ENCODE measurements around the gene RNASEL. TPM values are rescaled to one million over a fixed set of nuclear protein-coding genes. Genes with fewer than 3 reads are reported as not detected.

The RNASEL gene
- total RNA-seq, 1 donor from 2014 or later: 3.6 TPM

GRCh38 chr1:182603646-182604174 lies 14.7 kb upstream of the RNASEL start:
- DNase-seq (ENCODE audit: low spot score): no peak
- Mint-ChIP-seq H3K4me3 (ENCODE audit: low read depth) (no peak overlapping the region), H3K36me3 (ENCODE audit: low read depth) (peaks cover under 1% of the 10 kb centered on the region), H3K4me1 (ENCODE audit: low read depth) (peaks cover 37% of the 10 kb centered on the region), H3K9me3 (no peaks in the 10 kb centered on the region), H3K27ac (peak overlapping the region; percentile 89), H3K27me3 (ENCODE audit: low read depth) (peaks cover 5% of the 10 kb centered on the region)
- intact Hi-C loops (cut with micrococcal nuclease): loop anchor here (1.0 to 2.0 kb wide), 5 partner anchors 13 to 235 kb away; partner anchors contain the start of gene DHX9

DNA sequence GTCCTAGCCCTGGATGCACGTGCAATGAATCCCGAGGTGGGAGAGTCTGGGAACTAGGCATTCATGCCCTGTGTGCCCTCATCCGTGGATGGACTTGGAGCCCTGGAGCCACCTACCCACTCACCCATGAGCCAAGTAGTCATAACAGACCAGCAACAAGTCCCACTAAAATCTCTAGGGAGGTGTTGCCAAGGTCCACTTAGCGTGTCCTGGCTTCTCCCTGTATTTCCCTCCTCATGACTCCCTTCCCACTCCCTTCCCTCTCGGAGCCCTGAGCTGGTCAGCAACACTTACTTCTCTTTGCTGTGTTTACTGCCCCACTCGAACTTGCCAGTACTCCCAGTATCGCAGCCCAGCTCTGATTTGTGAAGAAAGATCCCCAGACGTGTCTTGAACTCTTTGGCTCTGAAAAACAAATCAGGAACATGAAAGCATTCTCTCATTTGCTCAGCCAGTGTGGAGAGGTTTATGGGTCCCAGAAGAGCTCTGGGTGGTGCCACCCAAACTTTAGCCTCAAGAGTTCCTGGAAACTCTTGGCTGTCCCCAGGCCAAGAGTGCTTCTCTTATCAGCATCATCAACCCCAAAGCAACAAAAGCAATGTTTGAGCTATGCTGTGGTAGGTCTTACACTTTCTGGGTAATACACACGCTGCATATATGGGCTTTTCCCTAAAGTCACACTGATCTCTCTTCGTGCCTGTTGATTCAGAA lies 14.0 kb upstream of the RNASEL start:
- Mint-ChIP-seq H3K9me3 (no peaks in the 10 kb centered on the region), H3K4me1 (ENCODE audit: low read depth) (peaks cover 32% of the 10 kb centered on the region), H3K36me3 (ENCODE audit: low read depth) (peaks cover 6% of the 10 kb centered on the region), H3K4me3 (ENCODE audit: low read depth) (no peak overlapping the region), H3K27ac (peak overlapping the region; percentile 89), H3K27me3 (ENCODE audit: low read depth) (peaks cover 1% of the 10 kb centered on the region)
- DNase-seq (ENCODE audit: low spot score): peak; percentile 34
- intact Hi-C loops (cut with micrococcal nuclease): loop anchor here (1.0 to 2.0 kb wide), 5 partner anchors 13 to 236 kb away; partner anchors contain the start of gene DHX9

- H3K4me1 Mint-ChIP-seq (ENCODE audit: low read depth): peaks cover 24% of the 10 kb centered on the region
- H3K36me3 Mint-ChIP-seq (ENCODE audit: low read depth): peaks cover 6% of the 10 kb centered on the region
- H3K27me3 Mint-ChIP-seq (ENCODE audit: low read depth): no peaks in the 10 kb centered on the region
- no peak overlapping the region for H3K27ac Mint-ChIP-seq
- H3K4me3 Mint-ChIP-seq (ENCODE audit: low read depth): no peak overlapping the region
- intact Hi-C loops (cut with micrococcal nuclease): loop anchor here (1.0 to 2.0 kb wide), 3 partner anchors 13 to 237 kb away; partner anchors contain the start of genes DHX9 and RNASEL
- DNase-seq (ENCODE audit: low spot score): no peak
- H3K9me3 Mint-ChIP-seq: no peaks in the 10 kb centered on the region
These were observed 12.9 kb upstream of the RNASEL start for GRCh38 chr1:182601913-182602312.

DNA sequence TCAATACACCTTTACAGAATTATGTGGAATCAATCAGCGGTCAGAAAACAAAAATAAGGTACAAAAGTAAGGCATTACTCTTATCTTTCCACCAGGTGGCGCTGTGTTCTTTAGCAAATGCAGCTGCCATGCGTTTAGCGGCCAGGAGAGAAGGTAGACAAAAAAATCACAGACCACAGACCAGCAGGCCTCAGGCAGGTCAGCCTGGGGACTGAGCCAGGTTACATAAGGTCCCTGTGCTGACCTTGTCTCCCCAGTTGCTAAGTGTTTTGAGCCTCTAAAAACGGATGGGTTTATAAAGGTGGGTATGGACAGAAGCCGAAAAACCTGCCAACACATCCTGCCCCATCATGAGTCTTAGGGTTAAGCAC lies 12.3 kb upstream of the RNASEL start:
- peak; percentile 48 for DNase-seq (ENCODE audit: low spot score)

DNA sequence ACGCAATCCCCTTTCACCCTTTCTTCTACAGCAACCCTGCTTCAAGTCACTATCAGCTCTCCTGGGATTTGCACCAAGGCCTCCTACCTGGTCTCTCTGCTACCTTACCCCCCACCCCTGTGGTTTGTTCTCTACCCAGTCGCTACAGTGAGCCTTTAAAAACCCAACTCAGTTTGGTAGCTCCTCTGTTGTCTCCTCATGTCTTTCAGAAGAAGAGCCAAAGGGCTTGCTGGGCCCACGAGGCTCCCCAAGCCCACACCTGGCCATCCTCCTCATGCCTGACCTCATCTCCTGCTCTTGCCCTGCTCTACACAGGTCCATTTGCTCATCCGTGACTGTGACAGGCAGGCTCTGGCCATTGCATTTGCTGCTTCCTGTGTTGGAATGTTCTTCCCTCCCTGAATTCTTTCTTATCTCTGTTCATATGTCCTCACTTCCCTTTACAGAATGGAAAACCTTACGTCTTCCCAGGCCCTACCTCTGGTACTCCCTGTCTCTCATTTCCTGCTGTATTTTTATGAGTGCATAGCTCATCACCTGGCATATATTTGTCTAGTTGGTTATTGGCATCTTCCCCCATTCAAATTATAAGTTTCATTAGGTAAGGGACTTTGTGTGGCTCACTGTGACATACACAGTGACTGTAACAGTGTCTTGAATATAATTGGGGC lies 11.8 kb upstream of the RNASEL start:
- H3K4me3 Mint-ChIP-seq (ENCODE audit: low read depth): no peak overlapping the region
- no peaks in the 10 kb centered on the region for H3K9me3 Mint-ChIP-seq
- peaks cover 18% of the 10 kb centered on the region for H3K4me1 Mint-ChIP-seq (ENCODE audit: low read depth)
- no peak overlapping the region for H3K27ac Mint-ChIP-seq
- intact Hi-C loops (cut with micrococcal nuclease): loop anchor here (1.0 kb wide), 2 partner anchors 12 to 181 kb away; partner anchors contain the start of gene RNASEL
- peaks cover 6% of the 10 kb centered on the region for H3K36me3 Mint-ChIP-seq (ENCODE audit: low read depth)
- no peaks in the 10 kb centered on the region for H3K27me3 Mint-ChIP-seq (ENCODE audit: low read depth)
- no peak for DNase-seq (ENCODE audit: low spot score)

More for the DNA sequence above, 12.3 kb upstream of the RNASEL start:
- intact Hi-C loops (cut with micrococcal nuclease): loop anchor here (1.0 kb wide), 2 partner anchors 12 to 181 kb away; partner anchors contain the start of gene RNASEL
- Mint-ChIP-seq H3K4me1 (ENCODE audit: low read depth) (peaks cover 18% of the 10 kb centered on the region), H3K27ac (no peak overlapping the region), H3K27me3 (ENCODE audit: low read depth) (no peaks in the 10 kb centered on the region), H3K36me3 (ENCODE audit: low read depth) (peaks cover 6% of the 10 kb centered on the region), H3K4me3 (ENCODE audit: low read depth) (no peak overlapping the region), H3K9me3 (no peaks in the 10 kb centered on the region)

DNA sequence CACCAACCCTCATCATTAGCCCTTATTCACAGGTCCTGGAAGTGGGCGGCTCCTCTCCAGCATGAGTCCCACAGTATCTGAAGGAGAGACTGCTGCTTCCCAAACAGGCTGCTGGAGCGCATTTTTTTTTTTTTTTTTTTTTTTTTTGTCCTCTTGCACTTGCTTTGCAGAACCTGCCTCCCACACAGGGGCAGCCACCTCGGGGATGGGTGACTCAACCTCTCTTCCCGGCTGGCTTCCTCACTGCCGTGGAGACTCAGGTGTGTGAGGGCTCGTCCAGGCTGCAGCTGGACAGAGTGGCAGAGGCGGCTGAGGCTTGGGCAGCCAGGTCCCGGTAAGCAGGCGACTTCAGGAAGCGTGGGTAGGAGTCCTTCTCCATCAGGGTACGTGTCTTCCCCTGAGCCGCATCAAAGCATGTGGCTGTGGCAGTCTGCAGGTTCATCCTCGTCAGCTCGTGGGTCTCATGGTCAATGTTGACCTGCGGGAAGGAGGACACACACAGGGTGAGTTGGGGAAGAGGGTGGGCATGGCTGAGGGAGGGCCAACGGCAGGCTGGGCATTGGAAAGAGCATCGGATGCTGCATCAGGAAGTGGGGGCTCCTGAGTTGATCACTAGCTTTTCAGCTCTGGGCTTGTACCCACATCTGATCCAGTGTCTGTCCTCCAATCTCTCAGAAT lies 11.1 kb upstream of the RNASEL start:
- H3K4me3 Mint-ChIP-seq (ENCODE audit: low read depth): no peak overlapping the region
- no peaks in the 10 kb centered on the region for H3K9me3 Mint-ChIP-seq
- no peak overlapping the region for H3K27ac Mint-ChIP-seq
- DNase-seq (ENCODE audit: low spot score): no peak
- H3K36me3 Mint-ChIP-seq (ENCODE audit: low read depth): peaks cover 6% of the 10 kb centered on the region
- H3K4me1 Mint-ChIP-seq (ENCODE audit: low read depth): peaks cover 16% of the 10 kb centered on the region
- H3K27me3 Mint-ChIP-seq (ENCODE audit: low read depth): no peaks in the 10 kb centered on the region
- intact Hi-C loops (cut with micrococcal nuclease): no loop called here

- H3K4me1 Mint-ChIP-seq (ENCODE audit: low read depth): peaks cover 9% of the 10 kb centered on the region
- no peaks in the 10 kb centered on the region for H3K9me3 Mint-ChIP-seq
- no peak for DNase-seq (ENCODE audit: low spot score)
- peaks cover 6% of the 10 kb centered on the region for H3K36me3 Mint-ChIP-seq (ENCODE audit: low read depth)
- intact Hi-C loops (cut with micrococcal nuclease): loop anchor here (5.0 kb wide), 2 partner anchors 152 to 512 kb away; no protein-coding TSS in a partner anchor
- no peak overlapping the region for H3K4me3 Mint-ChIP-seq (ENCODE audit: low read depth)
- H3K27ac Mint-ChIP-seq: no peak overlapping the region
- H3K27me3 Mint-ChIP-seq (ENCODE audit: low read depth): no peaks in the 10 kb centered on the region
These were observed 10.3 kb upstream of the RNASEL start for GRCh38 chr1:182599339-182599738.

DNA sequence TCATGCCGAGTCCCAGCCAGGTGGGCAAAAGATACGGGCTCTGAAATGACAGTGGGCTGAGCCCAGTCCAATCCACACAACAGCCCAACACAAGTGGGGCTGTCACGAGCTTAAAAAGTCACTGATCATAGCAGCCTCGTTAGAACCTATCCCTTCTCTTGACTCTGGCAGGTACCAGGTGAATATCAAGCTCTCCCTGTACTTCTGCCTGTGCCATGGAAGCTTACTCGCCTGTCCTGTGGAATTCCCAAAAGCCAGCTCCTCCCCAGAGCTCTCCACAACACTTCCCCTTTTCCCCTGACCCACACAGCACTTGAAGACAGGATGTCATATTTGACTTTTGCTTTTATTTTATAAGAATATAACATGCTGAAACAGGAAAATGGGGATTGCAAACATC lies 9.2 kb upstream of the RNASEL start:
- Mint-ChIP-seq H3K27me3 (ENCODE audit: low read depth) (peaks cover 7% of the 10 kb centered on the region), H3K36me3 (ENCODE audit: low read depth) (peaks cover 6% of the 10 kb centered on the region), H3K9me3 (no peaks in the 10 kb centered on the region), H3K4me1 (ENCODE audit: low read depth) (peaks cover 8% of the 10 kb centered on the region), H3K27ac (no peak overlapping the region), H3K4me3 (ENCODE audit: low read depth) (no peak overlapping the region)
- intact Hi-C loops (cut with micrococcal nuclease): loop anchor here (5.0 kb wide), 2 partner anchors 151 to 511 kb away; no protein-coding TSS in a partner anchor
- no peak for DNase-seq (ENCODE audit: low spot score)

DNA sequence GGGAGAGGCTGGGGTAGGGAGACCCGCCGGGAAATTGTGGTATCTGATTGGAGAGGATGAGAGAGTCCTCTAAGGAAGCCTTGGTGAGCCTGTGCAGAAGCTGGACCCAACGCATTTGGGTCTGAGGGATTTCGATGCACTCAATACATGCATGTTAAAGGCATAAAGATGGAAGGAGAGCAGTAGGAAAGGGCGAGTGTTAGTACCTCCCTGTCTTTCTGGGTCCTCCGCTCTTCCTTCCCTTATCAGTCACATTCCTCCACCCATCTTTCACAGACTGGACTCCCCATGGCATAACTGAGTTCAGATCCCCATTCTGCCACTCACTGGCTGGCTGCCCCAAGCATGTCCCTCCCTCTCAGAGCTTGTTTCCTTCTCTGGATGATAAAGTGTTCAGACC lies 7.9 kb upstream of the RNASEL start:
- Mint-ChIP-seq H3K27ac (no peak overlapping the region), H3K4me1 (ENCODE audit: low read depth) (peaks cover 8% of the 10 kb centered on the region), H3K27me3 (ENCODE audit: low read depth) (peaks cover 9% of the 10 kb centered on the region), H3K36me3 (ENCODE audit: low read depth) (peaks cover 6% of the 10 kb centered on the region), H3K4me3 (ENCODE audit: low read depth) (no peak overlapping the region), H3K9me3 (no peaks in the 10 kb centered on the region)
- DNase-seq (ENCODE audit: low spot score): no peak
- intact Hi-C loops (cut with micrococcal nuclease): loop anchor here (5.0 kb wide), 2 partner anchors 150 to 510 kb away; no protein-coding TSS in a partner anchor

DNA sequence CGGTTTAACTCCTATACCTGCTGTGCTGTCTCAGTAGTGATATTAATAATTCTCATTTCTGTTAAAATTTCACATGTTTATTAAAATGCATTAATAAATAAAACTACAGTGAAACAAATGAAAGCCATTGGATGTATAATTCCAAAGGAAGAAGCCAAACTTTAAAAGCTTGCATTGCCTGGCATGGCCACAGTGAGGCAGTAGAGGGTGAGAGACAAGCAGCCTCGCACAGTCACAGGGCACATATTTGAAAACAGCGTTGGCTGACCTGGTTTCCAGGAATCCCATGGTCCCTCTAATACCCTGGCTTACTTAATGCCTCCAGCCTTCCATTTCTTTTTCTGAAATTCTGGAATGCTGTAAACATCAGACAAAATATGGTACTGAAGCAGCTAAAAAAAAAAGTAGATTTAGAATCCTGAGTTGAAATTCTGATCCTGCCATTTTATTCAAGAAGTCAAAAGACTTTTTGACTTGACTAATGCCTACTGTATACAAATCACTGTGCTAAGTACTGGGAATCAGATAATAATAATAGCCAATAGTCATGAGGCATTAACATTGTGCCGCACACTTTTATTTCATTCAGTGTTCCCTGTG lies 6.7 kb upstream of the RNASEL start:
- Mint-ChIP-seq H3K4me3 (ENCODE audit: low read depth) (no peak overlapping the region), H3K4me1 (ENCODE audit: low read depth) (peaks cover 8% of the 10 kb centered on the region), H3K27ac (no peak overlapping the region), H3K36me3 (ENCODE audit: low read depth) (peaks cover 6% of the 10 kb centered on the region), H3K27me3 (ENCODE audit: low read depth) (peaks cover 9% of the 10 kb centered on the region), H3K9me3 (no peaks in the 10 kb centered on the region)
- intact Hi-C loops (cut with micrococcal nuclease): loop anchor here (1.0 to 5.0 kb wide), 3 partner anchors 148 to 508 kb away; no protein-coding TSS in a partner anchor
- peak; percentile 35 for DNase-seq (ENCODE audit: low spot score)

GRCh38 chr1:182589931-182590330 lies 875 bp upstream of the RNASEL start:
- Mint-ChIP-seq H3K27ac (peak overlapping the region; percentile 97), H3K36me3 (ENCODE audit: low read depth) (peaks cover 11% of the 10 kb centered on the region), H3K4me1 (ENCODE audit: low read depth) (peaks cover 24% of the 10 kb centered on the region), H3K9me3 (no peaks in the 10 kb centered on the region), H3K27me3 (ENCODE audit: low read depth) (peaks cover 9% of the 10 kb centered on the region), H3K4me3 (ENCODE audit: low read depth) (peak overlapping the region; percentile 92)
- no peak for DNase-seq (ENCODE audit: low spot score)
- intact Hi-C loops (cut with micrococcal nuclease): loop anchor here (1.0 kb wide), 1 partner anchor 11 kb away; no protein-coding TSS in a partner anchor

DNA sequence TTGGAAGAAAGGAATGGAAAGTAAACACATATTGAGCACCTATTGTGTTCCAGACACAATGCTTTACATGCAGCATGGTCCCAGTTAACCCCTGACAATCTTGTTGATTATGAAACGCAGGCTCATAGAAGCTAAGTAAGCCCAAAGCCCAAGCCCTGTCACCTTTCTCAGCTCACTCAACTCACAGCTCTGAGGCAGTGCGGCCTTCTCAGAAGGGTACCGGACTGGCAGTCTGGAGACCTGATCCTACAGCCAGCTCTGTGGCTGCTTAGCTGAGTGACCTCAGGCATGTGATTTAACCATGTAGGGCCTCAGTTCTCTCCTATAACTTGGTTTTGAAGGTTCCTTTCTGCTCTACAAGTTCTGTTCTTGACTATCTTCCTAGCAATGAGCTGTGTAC lies 464 bp upstream of the RNASEL start:
- peak overlapping the region; percentile 92 for H3K4me3 Mint-ChIP-seq (ENCODE audit: low read depth)
- H3K27ac Mint-ChIP-seq: peak overlapping the region; percentile 97
- no peak for DNase-seq (ENCODE audit: low spot score)
- peaks cover 9% of the 10 kb centered on the region for H3K27me3 Mint-ChIP-seq (ENCODE audit: low read depth)
- intact Hi-C loops (cut with micrococcal nuclease): loop anchor here (1.0 kb wide), 1 partner anchor 12 kb away; no protein-coding TSS in a partner anchor
- peaks cover 28% of the 10 kb centered on the region for H3K4me1 Mint-ChIP-seq (ENCODE audit: low read depth)
- peaks cover 11% of the 10 kb centered on the region for H3K36me3 Mint-ChIP-seq (ENCODE audit: low read depth)
- H3K9me3 Mint-ChIP-seq: no peaks in the 10 kb centered on the region

Measured in activated T-helper 2 cell treated with anti-CD3 and anti-CD28 coated beads, Interferon-gamma antibody, Interleukin-2, Interleukin-4, amounts not matched to agents 10 μg/mL and 5 μg/mL and 100 μg/mL, durations not matched to agents 14 hours and 24 hours and 36 hours (primary cell).